GM19193 (cell line): ENCODE results near the gene TRAF3.

ENCODE experiments used
- POLR2A ChIP-seq: IDR thresholded peaks from 4 replicates; pipeline ENCODE4 v1.6.1; 2011; ENCODE audit not compliant: insufficient read depth, insufficient read length; ENCODE audit errors: extremely low read depth

The TRAF3 gene

GRCh38 chr14:102924632-102925588, 147.7 kb downstream of the TRAF3 start:
- TF ChIP-seq POLR2A, result no peak

GRCh38 chr14:102925646-102926045, 148.4 kb downstream of the TRAF3 start:
- no peak for TF ChIP-seq POLR2A

GRCh38 chr14:102926104-102926503, 148.9 kb downstream of the TRAF3 start:
- no peak for TF ChIP-seq POLR2A

- TF ChIP-seq POLR2A, result no peak
Measured at GRCh38 chr14:102927346-102927877, 150.2 kb downstream of the TRAF3 start.

- TF ChIP-seq POLR2A, result no peak
Measured at GRCh38 chr14:102927878-102928411, 150.7 kb downstream of the TRAF3 start.

- no peak for TF ChIP-seq POLR2A
Measured at GRCh38 chr14:102928412-102929240, 151.4 kb downstream of the TRAF3 start.

GRCh38 chr14:102929241-102930137, 152.2 kb downstream of the TRAF3 start:
- no peak for TF ChIP-seq POLR2A

GRCh38 chr14:102930138-102930752, 153.0 kb downstream of the TRAF3 start:
- no peak for TF ChIP-seq POLR2A

- no peak for TF ChIP-seq POLR2A
Measured at GRCh38 chr14:102930753-102931579, 153.7 kb downstream of the TRAF3 start.

GRCh38 chr14:102931580-102932285, 154.5 kb downstream of the TRAF3 start:
- no peak for TF ChIP-seq POLR2A

- no peak for TF ChIP-seq POLR2A
Measured at GRCh38 chr14:102932484-102933248, 155.4 kb downstream of the TRAF3 start.
